Mucosa of stomach (tissue), 1 donor: ENCODE measurements around the gene ATP11A.

Experiments
- H3K27me3 ChIP-seq: one replicate; pipeline ENCODE4 v1.7.0; 2013; ENCODE audit warnings: mild to moderate bottlenecking, low read length; ENCODE audit not compliant: control insufficient read depth, insufficient read depth
- H3K36me3 ChIP-seq: one replicate; pipeline ENCODE4 v1.7.0; 2013; ENCODE audit warnings: low read length; ENCODE audit not compliant: control insufficient read depth, insufficient read depth
- H3K4me1 ChIP-seq: one replicate; pipeline ENCODE4 v1.7.0; 2013; ENCODE audit warnings: mild to moderate bottlenecking, low read length; ENCODE audit not compliant: control insufficient read depth, insufficient read depth
- H3K4me3 ChIP-seq: one replicate; pipeline ENCODE4 v1.7.0; 2013; ENCODE audit warnings: low read length
- H3K9ac ChIP-seq: one replicate; pipeline ENCODE4 v1.7.0; 2013; ENCODE audit warnings: mild to moderate bottlenecking, low read length, moderate library complexity
- H3K9me3 ChIP-seq: one replicate; pipeline ENCODE4 v1.7.0; 2013; ENCODE audit warnings: mild to moderate bottlenecking, low read length, moderate library complexity; ENCODE audit not compliant: control insufficient read depth
- donor health status: Pancreatic carcinoma.

The ATP11A gene

GRCh38 chr13:112814905-112815585, 125.2 kb downstream of the ATP11A start:
- H3K9ac ChIP-seq: no peak overlapping the region
- no peaks in the 10 kb centered on the region for H3K9me3 ChIP-seq
- H3K4me1 ChIP-seq: no peaks in the 10 kb centered on the region
- H3K4me3 ChIP-seq: no peak overlapping the region
- peaks cover 3% of the 10 kb centered on the region for H3K36me3 ChIP-seq
- H3K27me3 ChIP-seq: no peaks in the 10 kb centered on the region

GRCh38 chr13:112815871-112816270, 126.0 kb downstream of the ATP11A start:
- Histone ChIP-seq H3K9me3 (no peaks in the 10 kb centered on the region), H3K27me3 (no peaks in the 10 kb centered on the region), H3K4me3 (no peak overlapping the region), H3K9ac (no peak overlapping the region), H3K4me1 (no peaks in the 10 kb centered on the region), H3K36me3 (peaks cover 3% of the 10 kb centered on the region)

GRCh38 chr13:112818040-112818697, 128.3 kb downstream of the ATP11A start:
- Histone ChIP-seq H3K36me3 (peaks cover 3% of the 10 kb centered on the region), H3K9ac (no peak overlapping the region), H3K4me1 (no peaks in the 10 kb centered on the region), H3K27me3 (no peaks in the 10 kb centered on the region), H3K9me3 (no peaks in the 10 kb centered on the region), H3K4me3 (no peak overlapping the region)

GRCh38 chr13:112818698-112819045, 128.8 kb downstream of the ATP11A start:
- Histone ChIP-seq H3K9ac (no peak overlapping the region), H3K36me3 (peaks cover 3% of the 10 kb centered on the region), H3K9me3 (no peaks in the 10 kb centered on the region), H3K27me3 (no peaks in the 10 kb centered on the region), H3K4me1 (no peaks in the 10 kb centered on the region), H3K4me3 (no peak overlapping the region)

GRCh38 chr13:112819111-112819510, 129.3 kb downstream of the ATP11A start:
- H3K9ac ChIP-seq: no peak overlapping the region
- no peak overlapping the region for H3K4me3 ChIP-seq
- H3K27me3 ChIP-seq: no peaks in the 10 kb centered on the region
- no peaks in the 10 kb centered on the region for H3K4me1 ChIP-seq
- peaks cover 3% of the 10 kb centered on the region for H3K36me3 ChIP-seq
- no peaks in the 10 kb centered on the region for H3K9me3 ChIP-seq

GRCh38 chr13:112819816-112820215, 130.0 kb downstream of the ATP11A start:
- Histone ChIP-seq H3K4me1 (no peaks in the 10 kb centered on the region), H3K27me3 (no peaks in the 10 kb centered on the region), H3K9me3 (no peaks in the 10 kb centered on the region), H3K4me3 (no peak overlapping the region), H3K9ac (no peak overlapping the region), H3K36me3 (peaks cover 3% of the 10 kb centered on the region)

- no peaks in the 10 kb centered on the region for H3K4me1 ChIP-seq
Observed at GRCh38 chr13:112820318-112820717, 130.5 kb downstream of the ATP11A start.

GRCh38 chr13:112821340-112822055, 131.7 kb downstream of the ATP11A start:
- Histone ChIP-seq H3K36me3 (peaks cover 3% of the 10 kb centered on the region), H3K9me3 (no peaks in the 10 kb centered on the region), H3K4me3 (no peak overlapping the region), H3K9ac (no peak overlapping the region), H3K4me1 (no peaks in the 10 kb centered on the region), H3K27me3 (no peaks in the 10 kb centered on the region)

More at GRCh38 chr13:112820318-112820717, 130.5 kb downstream of the ATP11A start:
- no peaks in the 10 kb centered on the region for H3K27me3 ChIP-seq
- no peak overlapping the region for H3K9ac ChIP-seq
- H3K4me3 ChIP-seq: no peak overlapping the region
- no peaks in the 10 kb centered on the region for H3K9me3 ChIP-seq
- H3K36me3 ChIP-seq: peaks cover 3% of the 10 kb centered on the region

- Histone ChIP-seq H3K4me1 (no peaks in the 10 kb centered on the region), H3K27me3 (no peaks in the 10 kb centered on the region), H3K9me3 (no peaks in the 10 kb centered on the region), H3K36me3 (peaks cover 3% of the 10 kb centered on the region), H3K4me3 (no peak overlapping the region), H3K9ac (no peak overlapping the region)
Observed at GRCh38 chr13:112822851-112823250, 133.0 kb downstream of the ATP11A start.

- no peaks in the 10 kb centered on the region for H3K4me1 ChIP-seq
- H3K4me3 ChIP-seq: no peak overlapping the region
- no peak overlapping the region for H3K9ac ChIP-seq
- H3K9me3 ChIP-seq: no peaks in the 10 kb centered on the region
- H3K36me3 ChIP-seq: no peaks in the 10 kb centered on the region
- H3K27me3 ChIP-seq: no peaks in the 10 kb centered on the region
Observed at GRCh38 chr13:112824429-112824828, 134.6 kb downstream of the ATP11A start.

GRCh38 chr13:112825071-112825470, 135.2 kb downstream of the ATP11A start:
- H3K36me3 ChIP-seq: no peaks in the 10 kb centered on the region

GRCh38 chr13:112825875-112826274, 136.0 kb downstream of the ATP11A start:
- H3K27me3 ChIP-seq: no peaks in the 10 kb centered on the region
- H3K9me3 ChIP-seq: no peaks in the 10 kb centered on the region
- no peak overlapping the region for H3K4me3 ChIP-seq
- H3K9ac ChIP-seq: no peak overlapping the region
- no peaks in the 10 kb centered on the region for H3K4me1 ChIP-seq
- no peaks in the 10 kb centered on the region for H3K36me3 ChIP-seq

More at GRCh38 chr13:112825071-112825470, 135.2 kb downstream of the ATP11A start:
- Histone ChIP-seq H3K9ac (no peak overlapping the region), H3K27me3 (no peaks in the 10 kb centered on the region), H3K4me1 (no peaks in the 10 kb centered on the region), H3K4me3 (no peak overlapping the region), H3K9me3 (no peaks in the 10 kb centered on the region)
